ENCODE results near the gene HDHD3. TPM values are rescaled to one million over a fixed set of nuclear protein-coding genes. Genes with fewer than 3 reads are reported as not detected.

The HDHD3 gene
- total RNA-seq, 1 donor, result 7.3 TPM

GRCh38 chr9:113398796-113399195, 22.0 kb upstream of the HDHD3 start:
- no peak for DNase-seq (ENCODE audit: low read depth)
- TF ChIP-seq CTCF (IDR thresholded peaks at IDR 0.05; ENCODE audit: insufficient read depth, low read depth, low read length), result no peak
- no peak overlapping the region for H3K4me3 ChIP-seq (ENCODE audit: low read depth, low read length)

DNA sequence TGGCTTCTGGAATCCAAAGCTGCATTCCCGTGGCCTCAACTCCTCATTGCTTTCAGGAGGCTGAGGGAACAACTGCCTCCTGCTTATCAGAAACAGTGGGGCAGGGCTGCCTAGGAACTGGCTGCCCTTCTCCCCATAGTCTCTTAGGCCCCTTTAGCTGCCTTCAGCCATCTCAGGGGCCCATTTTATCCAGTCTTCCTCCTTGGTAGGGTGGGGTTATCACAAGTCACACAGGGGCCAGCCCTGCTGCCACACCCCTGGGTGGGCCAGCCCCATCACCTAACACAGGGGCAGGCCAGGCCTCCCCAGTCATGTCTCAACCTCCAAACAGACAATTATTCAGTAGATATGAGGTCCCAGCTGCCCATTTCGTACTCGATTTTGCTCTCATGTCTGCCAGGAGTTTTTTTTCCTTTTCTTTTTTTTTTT, 20.4 kb upstream of the HDHD3 start:
- TF ChIP-seq CTCF (IDR thresholded peaks at IDR 0.05; ENCODE audit: insufficient read depth, low read depth, low read length), result no peak
- no peak overlapping the region for H3K4me3 ChIP-seq (ENCODE audit: low read depth, low read length)
- DNase-seq (ENCODE audit: low read depth), result no peak

DNA sequence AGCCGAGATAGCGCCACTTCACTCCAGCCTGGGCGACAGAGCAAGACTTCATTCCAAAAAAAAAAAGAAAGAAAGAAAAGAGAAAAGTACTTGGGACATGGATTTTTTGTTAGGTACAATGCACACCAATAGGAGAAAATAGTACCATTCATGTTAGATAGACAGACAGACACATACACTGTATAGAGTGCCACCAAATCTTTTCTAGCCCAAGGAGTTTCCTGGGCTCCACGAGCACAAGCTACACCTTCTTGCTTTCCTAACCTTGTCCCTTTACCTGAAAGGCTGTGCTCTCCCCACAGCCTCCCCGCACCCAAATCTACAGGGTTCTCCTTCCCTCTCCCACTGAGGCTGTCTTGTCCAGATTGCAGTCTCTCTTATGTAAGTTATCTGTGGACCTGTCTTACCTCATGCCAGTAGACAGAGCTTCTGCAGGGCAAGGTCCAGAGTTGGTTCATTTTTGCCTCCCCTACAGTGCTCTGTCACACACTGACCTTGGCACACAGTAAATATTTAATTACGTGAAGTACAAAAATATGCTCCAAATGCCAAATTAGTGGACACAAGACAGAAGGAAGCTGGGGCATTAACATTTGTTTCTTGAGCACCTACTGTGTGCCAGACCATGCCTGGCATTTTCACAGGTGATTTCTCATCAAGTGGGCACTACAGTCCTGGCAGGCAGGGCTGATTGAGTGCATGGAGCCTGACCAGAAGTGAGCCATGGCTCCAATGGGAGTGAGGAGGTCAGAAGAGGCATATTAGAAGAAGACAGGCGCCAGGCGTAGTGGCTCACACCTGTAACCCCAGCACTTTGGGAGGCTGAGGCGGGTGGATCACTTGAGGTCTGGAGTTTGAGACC, 18.4 kb upstream of the HDHD3 start:
- no peak for TF ChIP-seq CTCF (IDR thresholded peaks at IDR 0.05; ENCODE audit: insufficient read depth, low read depth, low read length)
- no peak for DNase-seq (ENCODE audit: low read depth)
- H3K4me3 ChIP-seq (ENCODE audit: low read depth, low read length), result no peak overlapping the region

- TF ChIP-seq CTCF (IDR thresholded peaks at IDR 0.05; ENCODE audit: insufficient read depth, low read depth, low read length), result no peak
- no peak overlapping the region for H3K4me3 ChIP-seq (ENCODE audit: low read depth, low read length)
- no peak for DNase-seq (ENCODE audit: low read depth)
These were observed 16.5 kb upstream of the HDHD3 start for GRCh38 chr9:113393281-113393680.

DNA sequence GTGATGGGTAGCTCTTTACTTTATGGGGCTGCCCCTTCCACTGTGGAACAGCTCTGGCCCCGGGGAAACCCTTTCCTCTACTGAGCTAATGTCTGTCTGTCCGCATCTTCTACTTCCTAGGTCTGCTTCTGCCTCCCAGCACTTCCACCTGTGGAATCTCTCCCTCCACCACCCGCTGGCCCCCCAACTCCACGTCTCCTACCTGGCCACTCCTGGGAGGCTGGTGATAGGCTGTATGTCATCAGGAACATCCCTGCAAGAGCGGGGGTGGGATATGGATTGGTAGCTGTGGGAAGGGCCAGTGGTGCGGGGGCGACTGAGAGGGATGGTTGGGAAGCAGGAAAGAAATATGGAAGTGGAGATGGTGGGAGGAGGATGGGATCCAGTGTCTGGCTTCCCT, 15.1 kb upstream of the HDHD3 start:
- no peak overlapping the region for H3K4me3 ChIP-seq (ENCODE audit: low read depth, low read length)
- DNase-seq (ENCODE audit: low read depth), result no peak
- no peak for TF ChIP-seq CTCF (IDR thresholded peaks at IDR 0.05; ENCODE audit: insufficient read depth, low read depth, low read length)

- no peak for TF ChIP-seq CTCF (IDR thresholded peaks at IDR 0.05; ENCODE audit: insufficient read depth, low read depth, low read length)
- H3K4me3 ChIP-seq (ENCODE audit: low read depth, low read length), result no peak overlapping the region
- no peak for DNase-seq (ENCODE audit: low read depth)
These were observed 13.6 kb upstream of the HDHD3 start for GRCh38 chr9:113390192-113390960.
